Astrocyte of the cerebellum (primary cell): ENCODE data around the gene PTPN21.

Experiments used
- DNase-seq: peaks from one replicate; pipeline ENCODE4 v3.0.0-alpha.2; 2011; ENCODE audit warnings: low read depth
- H3K4me3 ChIP-seq: 2 replicates; pipeline ENCODE4 v1.5.1; 2011; ENCODE audit warnings: mild to moderate bottlenecking, low read depth, low read length, moderate library complexity
- CTCF ChIP-seq: IDR thresholded peaks from 2 replicates; pipeline ENCODE4 v1.5.1; 2012; ENCODE audit warnings: low read length, low read depth, moderate library complexity, mild to moderate bottlenecking; ENCODE audit errors: missing control alignments
- in situ Hi-C: cut with HindIII; loops from 2 replicates; pipeline ENCODE4 v1.10.0; 2017; ENCODE audit warnings: low sequenced_read_pairs

The PTPN21 gene

DNA sequence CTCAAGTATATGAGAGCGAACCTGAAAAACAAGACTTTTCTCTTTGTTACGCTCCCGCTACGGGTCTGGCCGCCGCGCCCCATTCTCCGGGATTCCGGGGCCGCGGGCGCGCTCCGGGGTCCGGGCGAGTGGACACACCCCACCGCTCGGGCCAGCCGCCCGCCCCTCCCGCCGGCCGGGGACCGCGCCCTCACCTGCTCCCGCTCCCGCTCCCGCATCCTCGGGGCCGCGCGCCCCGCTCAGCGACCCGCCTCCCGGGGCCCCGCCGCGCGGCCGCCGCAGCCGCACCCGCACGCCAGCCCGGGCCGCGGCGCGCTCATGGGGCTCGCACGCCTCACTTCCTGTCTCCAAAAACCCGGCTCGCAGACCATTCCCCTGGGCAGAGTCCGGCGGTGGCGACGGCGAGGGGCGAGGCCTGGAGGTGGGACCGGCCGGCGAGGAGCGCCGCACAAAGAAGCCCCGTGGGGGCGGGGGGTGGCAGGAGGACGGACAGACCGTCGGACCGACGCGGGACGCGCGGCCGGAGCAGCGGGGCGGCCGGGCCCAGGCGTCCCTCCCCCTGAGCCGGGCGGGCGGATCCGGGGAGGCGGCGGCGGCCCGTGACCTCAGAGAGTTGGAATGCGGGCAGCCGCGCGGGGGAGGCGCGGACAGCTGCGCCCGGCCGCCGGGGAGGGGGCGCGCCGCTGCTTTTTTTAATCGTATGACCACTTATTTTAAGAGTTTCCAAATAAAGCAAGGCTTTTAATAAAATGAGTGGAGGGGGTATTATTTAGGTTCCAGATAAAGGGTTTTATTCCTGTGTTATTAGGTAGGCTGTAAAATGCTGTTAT is at the start of gene PTPN21:
Gene PTPN21, minus strand, starts transcription at position 551 of the 830 bp plus-strand sequence. CDS start 4,590 bp downstream, outside the sequence.
- in situ Hi-C loops: loop anchor here (5.0 kb wide), 1 partner anchor 42 kb away; no protein-coding TSS in a partner anchor
- peak within 1 kb of the TSS; percentile 87 for H3K4me3 ChIP-seq
- TF ChIP-seq CTCF: no peak
- no peak for DNase-seq

GRCh38 chr14:88604212-88604611 is 49.4 kb upstream of the PTPN21 start:
- no peak for DNase-seq
- H3K4me3 ChIP-seq: no peak overlapping the region
- no peak for TF ChIP-seq CTCF
- in situ Hi-C loops: loop anchor here (25.0 kb wide), 1 partner anchor 258 kb away; no protein-coding TSS in a partner anchor

- no peak for DNase-seq
- in situ Hi-C loops: loop anchor here (25.0 kb wide), 1 partner anchor 262 kb away; no protein-coding TSS in a partner anchor
- TF ChIP-seq CTCF: no peak
- no peak overlapping the region for H3K4me3 ChIP-seq
Observed at GRCh38 chr14:88599761-88600439, 45.1 kb upstream of the PTPN21 start.

DNA sequence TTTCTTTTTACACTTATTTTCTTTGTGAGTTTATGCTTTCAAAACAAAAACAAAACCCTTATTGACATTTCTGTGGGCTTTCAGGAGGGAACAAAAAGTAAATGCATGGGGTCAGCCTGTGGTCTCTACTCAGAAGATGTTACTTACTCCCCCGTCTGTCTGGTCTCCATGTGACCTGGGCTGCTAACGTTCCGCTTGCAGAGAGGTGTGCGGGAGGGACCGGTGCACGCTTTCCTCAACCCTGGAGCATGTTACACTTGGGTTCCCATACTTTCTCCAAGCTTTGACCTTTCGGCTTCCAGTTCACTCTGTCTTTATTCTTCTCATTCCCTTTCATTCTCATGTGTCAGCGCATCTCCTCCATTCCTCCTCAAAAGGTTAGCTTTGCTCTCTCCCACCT is 44.5 kb upstream of the PTPN21 start:
- in situ Hi-C loops: no loop called here
- no peak for TF ChIP-seq CTCF
- DNase-seq: no peak
- no peak overlapping the region for H3K4me3 ChIP-seq

GRCh38 chr14:88598097-88598675 is 43.4 kb upstream of the PTPN21 start:
- no peak for DNase-seq
- in situ Hi-C loops: no loop called here

More at GRCh38 chr14:88598097-88598675, 43.4 kb upstream of the PTPN21 start:
- H3K4me3 ChIP-seq: no peak overlapping the region
- no peak for TF ChIP-seq CTCF
